HepG2 (cell line): ENCODE data around the gene SNPH. TPM values are rescaled to one million over a fixed set of nuclear protein-coding genes. Genes with fewer than 3 reads are reported as not detected.

ENCODE experiments used
- FOXK1 ChIP-seq: sonication (generic); formaldehyde crosslinking; IDR thresholded peaks from 2 replicates; pipeline ENCODE4 v1.4.0; 2020; ENCODE audit warnings: low read depth, missing genetic modification reagents, borderline replicate concordance
- GATAD2A ChIP-seq: IDR thresholded peaks from 2 replicates; pipeline ENCODE4 v1.6.1; 2016
- MTF2 ChIP-seq: sonication (generic); formaldehyde crosslinking; IDR thresholded peaks from 2 replicates; pipeline ENCODE4 v1.5.0; 2020; ENCODE audit warnings: missing genetic modification reagents, borderline replicate concordance
- SPEN ChIP-seq: sonication (generic); formaldehyde crosslinking; IDR thresholded peaks from 2 replicates; pipeline ENCODE4 v1.5.1; 2020; ENCODE audit warnings: low read depth, mild to moderate bottlenecking, missing genetic modification reagents
- SRF ChIP-seq: IDR thresholded peaks from 2 replicates; pipeline ENCODE4 v1.6.1; 2011; ENCODE audit warnings: mild to moderate bottlenecking, low read depth, low read length, moderate library complexity
- TBX2 ChIP-seq: sonication (generic); formaldehyde crosslinking; IDR thresholded peaks from 2 replicates; pipeline ENCODE4 v1.5.0; 2020; ENCODE audit warnings: missing genetic modification reagents, mild to moderate bottlenecking, borderline replicate concordance
- XRCC5 ChIP-seq: fragments of 200-400 bp; formaldehyde crosslinking; optimal IDR thresholded peaks from 2 replicates; pipeline ENCODE3; 2017; ENCODE audit warnings: mild to moderate bottlenecking, low read length
- ZFP41 ChIP-seq: sonication (generic); formaldehyde crosslinking; IDR thresholded peaks from 2 replicates; pipeline ENCODE4 v1.4.0; 2020; ENCODE audit warnings: mild to moderate bottlenecking, missing genetic modification reagents, borderline replicate concordance
- ZMYM3 ChIP-seq: sonication (generic); formaldehyde crosslinking; IDR thresholded peaks from 2 replicates; pipeline ENCODE4 v1.5.1; 2020; ENCODE audit warnings: mild to moderate bottlenecking, missing genetic modification reagents
- ZMYM4 ChIP-seq: sonication (generic); formaldehyde crosslinking; IDR thresholded peaks from 2 replicates; pipeline ENCODE4 v1.8.1; 2023; ENCODE audit warnings: mild to moderate bottlenecking, missing genetic modification reagents
- ZNF263 ChIP-seq: sonication (generic); formaldehyde crosslinking; IDR thresholded peaks from 2 replicates; pipeline ENCODE4 v1.4.0; 2020; ENCODE audit warnings: missing genetic modification reagents
- ZNF441 ChIP-seq: sonication (generic); formaldehyde crosslinking; IDR thresholded peaks from 2 replicates; pipeline ENCODE4 v1.7.0; 2021; ENCODE audit warnings: missing genetic modification reagents, borderline replicate concordance
- ZNF501 ChIP-seq: sonication (generic); formaldehyde crosslinking; IDR thresholded peaks from 2 replicates; pipeline ENCODE4 v1.5.1; 2020; ENCODE audit warnings: mild to moderate bottlenecking, moderate library complexity, missing genetic modification reagents
- ZNF772 ChIP-seq: sonication (generic); formaldehyde crosslinking; IDR thresholded peaks from 2 replicates; pipeline ENCODE4 v1.5.0; 2020; ENCODE audit warnings: mild to moderate bottlenecking, missing genetic modification reagents
- polyA plus RNA-seq, 8 experiments: library from polyadenylated mRNA; depleted of rRNA in 3 of 8; stranded (reverse) in 7 of 8; unstranded in 1 of 8; fragments of >200 nt; fragmentation: Illumina TruSeq in 4 of 8; extraction: Trizol in 4 of 8; gene quantifications; 2 replicates each; pipeline versions ENCODE4 v1.2.1 to v1.2.3, GENCODE V29; 2011 to 2016; ENCODE audit warnings: low read depth in 4 of 8, missing spikeins in 1 of 8, mixed read lengths in 1 of 8; ENCODE audit not compliant: insufficient read depth in 1 of 8
- total RNA-seq, 5 experiments: library from RNA; depleted of rRNA; stranded (reverse); fragments of >200 nt; fragmentation: Illumina TruSeq; extraction: Trizol; gene quantifications; 2 replicates each; pipeline ENCODE4 v1.2.3, GENCODE V29; 2016; ENCODE audit warnings: low read depth in 1 of 5
- TF ChIP-seq, protein P1 (sequence below): sonication (generic); formaldehyde crosslinking; IDR thresholded peaks from 2 replicates; pipeline ENCODE4 v1.8.1; 2022; ENCODE audit warnings: mild to moderate bottlenecking, missing genetic modification reagents
- TF ChIP-seq, protein P2 (sequence below): sonication (generic); formaldehyde crosslinking; IDR thresholded peaks from 2 replicates; pipeline ENCODE4 v1.5.1; 2020; ENCODE audit warnings: missing genetic modification reagents, mild to moderate bottlenecking, borderline replicate concordance
- TF ChIP-seq, protein P3 (sequence below): sonication (generic); formaldehyde crosslinking; IDR thresholded peaks from 2 replicates; pipeline ENCODE4 v1.8.0; 2022; ENCODE audit warnings: mild to moderate bottlenecking, missing genetic modification reagents; ENCODE audit not compliant: insufficient replicate concordance
- TF ChIP-seq, protein P4 (sequence below): sonication (generic); formaldehyde crosslinking; IDR thresholded peaks from 2 replicates; pipeline ENCODE4 v1.5.0; 2020; ENCODE audit warnings: mild to moderate bottlenecking, missing genetic modification reagents, borderline replicate concordance
- TF ChIP-seq, protein P5 (sequence below): sonication (generic); formaldehyde crosslinking; IDR thresholded peaks from 2 replicates; pipeline ENCODE4 v1.5.1; 2020; ENCODE audit warnings: missing genetic modification reagents, mild to moderate bottlenecking, borderline replicate concordance

SNPH gene
- total and polyA plus RNA-seq, 2 of the 13 experiments (the other 11 are each of a cell fraction or from before 2014, with no cell fraction given) = 0.09 TPM; not detected in 1

DNA sequence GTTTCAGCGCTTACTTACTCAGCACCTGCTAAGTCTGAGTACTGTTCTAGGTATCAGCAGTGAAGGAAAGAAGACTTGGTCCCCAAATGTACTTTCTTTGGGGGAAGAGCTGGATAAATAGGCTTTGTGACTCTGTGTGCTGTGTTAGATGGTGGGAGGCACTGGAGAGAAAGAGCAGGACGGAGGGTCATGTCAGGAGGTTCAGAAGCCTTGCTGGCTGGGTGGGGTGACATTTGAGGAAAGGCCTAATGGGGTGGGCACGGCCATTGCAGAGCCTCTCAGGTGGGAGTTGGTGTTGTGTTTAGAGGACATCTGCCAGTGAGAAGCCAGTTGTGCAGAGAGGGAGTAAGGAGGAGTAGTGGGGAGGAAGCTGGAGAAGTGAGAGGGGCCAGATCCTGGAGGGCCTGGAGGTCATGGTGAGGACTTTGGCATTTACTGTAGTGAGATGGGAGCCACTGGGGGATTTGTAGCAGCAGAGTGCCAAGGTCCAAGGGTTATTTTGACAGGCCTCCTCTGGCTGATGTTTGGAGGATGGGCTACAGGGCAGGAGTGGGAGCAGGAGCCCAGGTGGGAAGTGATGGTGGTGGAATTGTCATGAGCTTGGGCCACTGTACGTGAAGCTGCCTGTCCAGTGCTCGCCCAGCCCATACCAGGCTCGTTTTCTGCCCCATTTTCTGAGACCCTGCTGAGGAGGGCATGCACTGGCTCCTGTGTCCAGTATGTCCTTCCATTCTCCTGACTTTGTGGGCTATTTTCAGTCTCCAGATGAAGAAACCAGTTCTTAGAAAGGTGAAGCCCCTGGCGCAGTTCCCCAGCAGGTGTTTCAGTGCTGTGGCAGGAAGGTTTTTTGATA lies 62.0 kb downstream of the SNPH start (continued):
- peak; percentile 100 for TF ChIP-seq ZNF263 (CRISPR knock-in tag)
- TF ChIP-seq, protein P1, sequence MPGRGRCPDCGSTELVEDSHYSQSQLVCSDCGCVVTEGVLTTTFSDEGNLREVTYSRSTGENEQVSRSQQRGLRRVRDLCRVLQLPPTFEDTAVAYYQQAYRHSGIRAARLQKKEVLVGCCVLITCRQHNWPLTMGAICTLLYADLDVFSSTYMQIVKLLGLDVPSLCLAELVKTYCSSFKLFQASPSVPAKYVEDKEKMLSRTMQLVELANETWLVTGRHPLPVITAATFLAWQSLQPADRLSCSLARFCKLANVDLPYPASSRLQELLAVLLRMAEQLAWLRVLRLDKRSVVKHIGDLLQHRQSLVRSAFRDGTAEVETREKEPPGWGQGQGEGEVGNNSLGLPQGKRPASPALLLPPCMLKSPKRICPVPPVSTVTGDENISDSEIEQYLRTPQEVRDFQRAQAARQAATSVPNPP (CRISPR knock-in tag) = peak; percentile 18; the same call in 1 of the 2 replicates
- TF ChIP-seq GATAD2A (CRISPR knock-in tag) = peak; percentile 83
- TF ChIP-seq, protein P2, sequence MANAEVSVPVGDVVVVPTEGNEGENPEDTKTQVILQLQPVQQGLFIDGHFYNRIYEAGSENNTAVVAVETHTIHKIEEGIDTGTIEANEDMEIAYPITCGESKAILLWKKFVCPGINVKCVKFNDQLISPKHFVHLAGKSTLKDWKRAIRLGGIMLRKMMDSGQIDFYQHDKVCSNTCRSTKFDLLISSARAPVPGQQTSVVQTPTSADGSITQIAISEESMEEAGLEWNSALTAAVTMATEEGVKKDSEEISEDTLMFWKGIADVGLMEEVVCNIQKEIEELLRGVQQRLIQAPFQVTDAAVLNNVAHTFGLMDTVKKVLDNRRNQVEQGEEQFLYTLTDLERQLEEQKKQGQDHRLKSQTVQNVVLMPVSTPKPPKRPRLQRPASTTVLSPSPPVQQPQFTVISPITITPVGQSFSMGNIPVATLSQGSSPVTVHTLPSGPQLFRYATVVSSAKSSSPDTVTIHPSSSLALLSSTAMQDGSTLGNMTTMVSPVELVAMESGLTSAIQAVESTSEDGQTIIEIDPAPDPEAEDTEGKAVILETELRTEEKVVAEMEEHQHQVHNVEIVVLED (CRISPR knock-in tag) = peak; percentile 49
- TF ChIP-seq ZNF501 (CRISPR knock-in tag) = peak; percentile 49; the same call in 1 of the 2 replicates
- peak; percentile 67; the same call in 1 of the 2 replicates for TF ChIP-seq ZMYM3 (CRISPR knock-in tag)
- TF ChIP-seq ZFP41 (CRISPR knock-in tag) = peak; percentile 29; the same call in 1 of the 2 replicates
- TF ChIP-seq, protein P3, sequence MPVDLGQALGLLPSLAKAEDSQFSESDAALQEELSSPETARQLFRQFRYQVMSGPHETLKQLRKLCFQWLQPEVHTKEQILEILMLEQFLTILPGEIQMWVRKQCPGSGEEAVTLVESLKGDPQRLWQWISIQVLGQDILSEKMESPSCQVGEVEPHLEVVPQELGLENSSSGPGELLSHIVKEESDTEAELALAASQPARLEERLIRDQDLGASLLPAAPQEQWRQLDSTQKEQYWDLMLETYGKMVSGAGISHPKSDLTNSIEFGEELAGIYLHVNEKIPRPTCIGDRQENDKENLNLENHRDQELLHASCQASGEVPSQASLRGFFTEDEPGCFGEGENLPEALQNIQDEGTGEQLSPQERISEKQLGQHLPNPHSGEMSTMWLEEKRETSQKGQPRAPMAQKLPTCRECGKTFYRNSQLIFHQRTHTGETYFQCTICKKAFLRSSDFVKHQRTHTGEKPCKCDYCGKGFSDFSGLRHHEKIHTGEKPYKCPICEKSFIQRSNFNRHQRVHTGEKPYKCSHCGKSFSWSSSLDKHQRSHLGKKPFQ = peak; percentile 72
- TF ChIP-seq ZMYM4 (CRISPR knock-in tag) = peak; percentile 80
- TF ChIP-seq, protein P4, sequence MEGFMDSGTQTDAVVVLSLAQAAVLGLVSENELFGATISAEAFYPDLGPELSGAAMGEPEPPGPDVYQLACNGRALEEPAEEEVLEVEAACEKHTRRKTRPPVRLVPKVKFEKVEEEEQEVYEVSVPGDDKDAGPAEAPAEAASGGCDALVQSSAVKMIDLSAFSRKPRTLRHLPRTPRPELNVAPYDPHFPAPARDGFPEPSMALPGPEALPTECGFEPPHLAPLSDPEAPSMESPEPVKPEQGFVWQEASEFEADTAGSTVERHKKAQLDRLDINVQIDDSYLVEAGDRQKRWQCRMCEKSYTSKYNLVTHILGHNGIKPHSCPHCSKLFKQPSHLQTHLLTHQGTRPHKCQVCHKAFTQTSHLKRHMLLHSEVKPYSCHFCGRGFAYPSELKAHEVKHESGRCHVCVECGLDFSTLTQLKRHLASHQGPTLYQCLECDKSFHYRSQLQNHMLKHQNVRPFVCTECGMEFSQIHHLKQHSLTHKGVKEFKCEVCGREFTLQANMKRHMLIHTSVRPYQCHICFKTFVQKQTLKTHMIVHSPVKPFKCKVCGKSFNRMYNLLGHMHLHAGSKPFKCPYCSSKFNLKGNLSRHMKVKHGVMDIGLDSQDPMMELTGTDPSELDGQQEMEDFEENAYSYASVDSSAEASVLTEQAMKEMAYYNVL (CRISPR knock-in tag) = peak; percentile 90
- TF ChIP-seq SRF = peak; percentile 18; the same call in 1 of the 2 replicates
- 0 out of 2 replicates have a peak, but pooled peaks have one; percentile 36 for TF ChIP-seq FOXK1 (CRISPR knock-in tag)
- peak; percentile 91 for TF ChIP-seq SPEN (CRISPR knock-in tag)
- peak; percentile 95 for TF ChIP-seq XRCC5
- TF ChIP-seq, protein P5, sequence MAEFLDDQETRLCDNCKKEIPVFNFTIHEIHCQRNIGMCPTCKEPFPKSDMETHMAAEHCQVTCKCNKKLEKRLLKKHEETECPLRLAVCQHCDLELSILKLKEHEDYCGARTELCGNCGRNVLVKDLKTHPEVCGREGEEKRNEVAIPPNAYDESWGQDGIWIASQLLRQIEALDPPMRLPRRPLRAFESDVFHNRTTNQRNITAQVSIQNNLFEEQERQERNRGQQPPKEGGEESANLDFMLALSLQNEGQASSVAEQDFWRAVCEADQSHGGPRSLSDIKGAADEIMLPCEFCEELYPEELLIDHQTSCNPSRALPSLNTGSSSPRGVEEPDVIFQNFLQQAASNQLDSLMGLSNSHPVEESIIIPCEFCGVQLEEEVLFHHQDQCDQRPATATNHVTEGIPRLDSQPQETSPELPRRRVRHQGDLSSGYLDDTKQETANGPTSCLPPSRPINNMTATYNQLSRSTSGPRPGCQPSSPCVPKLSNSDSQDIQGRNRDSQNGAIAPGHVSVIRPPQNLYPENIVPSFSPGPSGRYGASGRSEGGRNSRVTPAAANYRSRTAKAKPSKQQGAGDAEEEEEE (CRISPR knock-in tag) = 0 out of 2 replicates have a peak, but pooled peaks have one; percentile 38
- TF ChIP-seq ZNF441 (CRISPR knock-in tag) = peak; percentile 72; the same call in 1 of the 2 replicates
- TF ChIP-seq MTF2 = no peak
- TF ChIP-seq TBX2 (CRISPR knock-in tag) = peak; percentile 87
- TF ChIP-seq ZNF772 (CRISPR knock-in tag) = peak; percentile 73
